Skeletal muscle satellite cell (primary cell): ENCODE data around the gene TTC22.

Source experiments
- H3K27me3 ChIP-seq: 2 replicates; pipeline ENCODE4 v1.7.0; 2013; ENCODE audit warnings: low read length; ENCODE audit not compliant: control insufficient read depth, insufficient read depth
- H3K36me3 ChIP-seq: 2 replicates; pipeline ENCODE4 v1.7.0; 2013; ENCODE audit warnings: mild to moderate bottlenecking, control low read depth, low read length; ENCODE audit not compliant: insufficient read depth
- H3K4me1 ChIP-seq: 2 replicates; pipeline ENCODE4 v1.7.0; 2013; ENCODE audit warnings: low read length; ENCODE audit not compliant: control insufficient read depth, insufficient read depth
- H3K4me2 ChIP-seq: 2 replicates; pipeline ENCODE4 v1.7.0; 2013; ENCODE audit warnings: mild to moderate bottlenecking, low read length
- H3K4me3 ChIP-seq: 2 replicates; pipeline ENCODE4 v1.7.0; 2013; ENCODE audit warnings: low read length
- H3K9ac ChIP-seq: 2 replicates; pipeline ENCODE4 v1.7.0; 2013; ENCODE audit warnings: mild to moderate bottlenecking, low read depth, low read length, moderate library complexity
- H3K9me3 ChIP-seq: replicated peaks from 2 replicates; pipeline ENCODE4 v1.7.0; 2013; ENCODE audit warnings: mild to moderate bottlenecking, control low read depth, low read length

The TTC22 gene

GRCh38 chr1:54757833-54758232, 43.3 kb downstream of the TTC22 start:
- Histone ChIP-seq H3K4me2 (no peak overlapping the region), H3K9me3 (no peaks in the 10 kb centered on the region), H3K27me3 (no peaks in the 10 kb centered on the region), H3K36me3 (peaks cover 8% of the 10 kb centered on the region), H3K9ac (no peak overlapping the region), H3K4me1 (no peaks in the 10 kb centered on the region), H3K4me3 (no peak overlapping the region)

DNA sequence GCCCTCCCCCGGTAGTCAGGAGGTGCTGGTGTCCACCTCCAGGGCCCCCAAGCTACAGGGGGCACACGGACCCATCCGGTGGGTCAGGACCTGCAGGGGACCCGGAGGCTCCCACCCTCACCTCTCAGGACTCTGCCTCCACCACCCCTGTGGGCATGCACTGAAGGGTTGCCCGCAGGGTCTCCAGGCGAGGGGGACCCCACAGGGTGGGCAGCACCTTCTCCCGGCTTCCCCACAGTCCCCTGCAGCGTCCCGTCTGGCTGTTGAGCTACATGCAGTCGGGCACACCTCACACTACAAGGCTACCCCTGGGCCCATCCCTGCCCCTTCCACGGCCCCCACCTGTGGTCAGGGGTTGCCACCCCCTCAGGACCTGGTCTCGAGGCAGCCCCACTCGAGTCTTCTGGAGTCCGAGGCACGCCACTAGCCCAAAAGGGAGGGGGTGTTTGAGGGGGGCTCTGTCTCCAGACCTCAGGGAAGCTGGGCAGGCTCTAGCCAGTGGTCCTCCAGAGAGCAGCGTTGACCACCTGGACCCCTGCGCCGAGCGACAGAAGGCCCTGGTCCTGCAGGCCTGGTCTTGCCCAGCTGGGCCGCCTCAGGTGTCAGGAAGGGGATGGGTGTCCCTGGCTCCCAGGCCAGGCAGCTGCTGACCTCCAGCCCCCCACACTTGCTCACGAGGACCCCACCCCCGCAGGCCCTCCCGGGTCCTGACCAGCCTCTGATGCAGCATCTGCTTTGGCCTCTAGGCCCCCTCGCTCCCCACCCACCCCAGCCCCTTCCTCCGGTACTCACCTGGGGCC, 46.4 kb downstream of the TTC22 start:
- Histone ChIP-seq H3K4me1 (no peaks in the 10 kb centered on the region), H3K4me2 (no peak overlapping the region), H3K4me3 (no peak overlapping the region), H3K9ac (no peak overlapping the region), H3K36me3 (peaks cover 8% of the 10 kb centered on the region), H3K9me3 (no peaks in the 10 kb centered on the region), H3K27me3 (peaks cover 6% of the 10 kb centered on the region)

- Histone ChIP-seq H3K4me1 (no peaks in the 10 kb centered on the region), H3K9me3 (no peaks in the 10 kb centered on the region), H3K36me3 (peaks cover 8% of the 10 kb centered on the region), H3K9ac (no peak overlapping the region), H3K4me2 (no peak overlapping the region), H3K4me3 (no peak overlapping the region), H3K27me3 (peaks cover 6% of the 10 kb centered on the region)
Observed at GRCh38 chr1:54754045-54754444, 47.1 kb downstream of the TTC22 start.

DNA sequence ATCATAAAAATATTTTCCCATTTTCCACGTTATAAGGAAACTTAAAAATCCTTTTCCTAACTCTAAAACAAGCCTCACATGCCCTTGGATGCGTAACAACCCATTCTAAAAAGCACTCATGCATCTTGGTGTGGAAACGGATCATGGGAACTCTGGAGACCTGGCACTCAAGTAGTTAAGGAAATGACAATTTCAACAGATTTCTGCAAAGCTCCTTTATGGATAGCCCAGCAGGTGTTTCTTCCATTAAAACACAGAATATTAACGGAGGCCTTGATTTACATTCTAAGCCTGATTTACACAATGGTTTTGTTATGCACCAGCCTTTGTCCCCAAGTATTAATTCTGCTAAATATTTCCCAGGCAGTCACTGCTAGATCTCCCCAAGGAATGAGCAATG, 49.7 kb downstream of the TTC22 start:
- no peaks in the 10 kb centered on the region for H3K9me3 ChIP-seq
- H3K4me3 ChIP-seq: no peak overlapping the region
- H3K4me2 ChIP-seq: no peak overlapping the region
- H3K36me3 ChIP-seq: no peaks in the 10 kb centered on the region
- H3K27me3 ChIP-seq: peaks cover 10% of the 10 kb centered on the region
- no peaks in the 10 kb centered on the region for H3K4me1 ChIP-seq
- no peak overlapping the region for H3K9ac ChIP-seq

DNA sequence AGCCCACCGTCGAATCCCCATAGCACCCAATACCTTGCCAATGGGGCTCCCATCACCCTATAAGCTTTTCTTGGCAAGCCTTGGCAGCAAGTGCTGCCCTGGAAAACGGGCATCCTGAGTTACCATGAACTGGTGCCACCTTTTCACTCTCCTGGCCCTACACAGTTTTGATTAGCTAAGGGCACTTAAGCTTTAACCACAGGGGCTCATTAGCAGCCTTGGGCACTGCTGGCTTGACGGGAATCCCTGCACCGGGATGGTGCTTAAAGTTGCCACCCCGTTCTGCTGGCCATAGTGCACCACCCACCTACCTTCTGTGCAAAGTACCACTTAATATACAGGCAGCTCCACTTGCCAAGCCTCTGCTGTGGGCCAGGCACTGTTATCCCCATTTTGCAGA, 50.5 kb downstream of the TTC22 start:
- H3K27me3 ChIP-seq: peaks cover 10% of the 10 kb centered on the region
- no peaks in the 10 kb centered on the region for H3K36me3 ChIP-seq
- H3K4me3 ChIP-seq: no peak overlapping the region
- no peak overlapping the region for H3K4me2 ChIP-seq
- H3K9ac ChIP-seq: no peak overlapping the region
- no peaks in the 10 kb centered on the region for H3K4me1 ChIP-seq
- no peaks in the 10 kb centered on the region for H3K9me3 ChIP-seq

GRCh38 chr1:54748094-54748835, 52.9 kb downstream of the TTC22 start:
- Histone ChIP-seq H3K4me2 (no peak overlapping the region), H3K27me3 (peaks cover 10% of the 10 kb centered on the region), H3K9me3 (no peaks in the 10 kb centered on the region), H3K36me3 (peaks cover 5% of the 10 kb centered on the region), H3K4me1 (no peaks in the 10 kb centered on the region), H3K9ac (no peak overlapping the region), H3K4me3 (no peak overlapping the region)

DNA sequence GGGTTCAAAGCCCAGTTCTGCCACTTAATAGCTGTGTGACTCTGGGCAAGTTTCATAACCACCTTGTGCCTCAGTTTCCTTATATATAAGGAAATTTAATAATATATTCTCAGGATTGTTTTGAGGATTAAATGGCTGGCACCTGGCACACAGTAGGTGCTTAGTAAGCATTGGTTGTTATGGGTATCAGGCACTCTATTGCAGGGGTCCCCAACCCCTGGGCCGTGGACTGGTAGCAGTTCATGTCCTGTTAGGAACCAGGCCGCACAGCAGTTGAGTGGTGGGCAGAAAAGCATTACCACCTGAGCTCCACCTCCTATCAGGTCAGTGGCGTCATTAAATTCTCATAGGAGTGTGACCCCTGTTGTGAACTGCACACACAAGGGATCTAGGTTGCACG, 55.3 kb downstream of the TTC22 start:
- no peak overlapping the region for H3K9ac ChIP-seq
- H3K4me2 ChIP-seq: no peak overlapping the region
- H3K9me3 ChIP-seq: no peaks in the 10 kb centered on the region
- no peak overlapping the region for H3K4me3 ChIP-seq
- H3K4me1 ChIP-seq: no peaks in the 10 kb centered on the region
- H3K27me3 ChIP-seq: peaks cover 10% of the 10 kb centered on the region
- H3K36me3 ChIP-seq: peaks cover 24% of the 10 kb centered on the region

DNA sequence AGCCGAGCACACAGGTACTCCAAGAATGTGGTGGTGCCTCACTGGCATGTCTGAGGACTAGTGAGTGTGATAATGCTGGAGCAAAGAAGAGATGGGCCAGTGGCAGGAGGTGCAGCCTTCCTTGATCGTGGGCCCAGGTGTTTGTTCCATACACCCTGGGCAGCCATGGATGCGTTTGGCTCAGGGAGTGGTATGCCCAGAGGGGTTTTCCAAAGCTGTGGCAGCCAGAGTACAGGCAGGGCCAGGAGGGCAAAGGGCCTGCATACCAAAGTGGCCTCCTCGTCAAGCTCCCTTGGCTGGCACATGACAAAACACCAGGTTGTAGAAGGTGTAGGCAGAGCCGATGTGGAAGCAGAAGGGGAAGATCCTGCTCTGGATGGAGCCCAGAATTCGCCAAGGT, 55.8 kb downstream of the TTC22 start:
- H3K36me3 ChIP-seq: peaks cover 30% of the 10 kb centered on the region
- no peak overlapping the region for H3K4me3 ChIP-seq
- peaks cover 9% of the 10 kb centered on the region for H3K27me3 ChIP-seq
- no peaks in the 10 kb centered on the region for H3K9me3 ChIP-seq
- no peak overlapping the region for H3K4me2 ChIP-seq
- H3K9ac ChIP-seq: no peak overlapping the region
- H3K4me1 ChIP-seq: no peaks in the 10 kb centered on the region

DNA sequence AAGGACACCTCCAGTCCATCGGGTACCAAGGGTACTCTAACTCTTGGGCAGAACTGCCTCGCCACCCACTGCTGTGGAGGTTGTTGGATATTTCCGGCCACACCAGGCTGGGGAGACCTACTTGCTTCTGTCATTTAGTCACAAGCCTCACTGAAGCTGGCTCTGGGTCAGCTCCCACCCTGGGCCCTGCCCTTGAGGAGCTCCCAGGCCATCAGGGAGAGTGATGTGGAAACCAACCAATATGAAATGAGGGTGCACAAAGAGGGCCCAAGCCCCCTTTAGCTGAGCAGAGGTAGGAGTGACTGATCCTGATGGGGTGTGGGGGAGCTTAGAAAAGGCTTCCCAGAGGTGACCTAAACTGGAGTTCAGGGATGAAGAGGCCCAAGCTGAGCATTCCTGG, 56.4 kb downstream of the TTC22 start:
- Histone ChIP-seq H3K4me3 (no peak overlapping the region), H3K9me3 (no peaks in the 10 kb centered on the region), H3K9ac (no peak overlapping the region)

GRCh38 chr1:54743416-54744226, 57.5 kb downstream of the TTC22 start:
- H3K4me2 ChIP-seq: no peak overlapping the region
- no peak overlapping the region for H3K4me3 ChIP-seq
- H3K9ac ChIP-seq: no peak overlapping the region
- H3K36me3 ChIP-seq: peaks cover 42% of the 10 kb centered on the region
- H3K27me3 ChIP-seq: peaks cover 4% of the 10 kb centered on the region
- H3K9me3 ChIP-seq: no peaks in the 10 kb centered on the region
- no peaks in the 10 kb centered on the region for H3K4me1 ChIP-seq

More for the DNA sequence above, 56.4 kb downstream of the TTC22 start:
- Histone ChIP-seq H3K27me3 (peaks cover 5% of the 10 kb centered on the region), H3K4me2 (no peak overlapping the region), H3K36me3 (peaks cover 36% of the 10 kb centered on the region), H3K4me1 (no peaks in the 10 kb centered on the region)

DNA sequence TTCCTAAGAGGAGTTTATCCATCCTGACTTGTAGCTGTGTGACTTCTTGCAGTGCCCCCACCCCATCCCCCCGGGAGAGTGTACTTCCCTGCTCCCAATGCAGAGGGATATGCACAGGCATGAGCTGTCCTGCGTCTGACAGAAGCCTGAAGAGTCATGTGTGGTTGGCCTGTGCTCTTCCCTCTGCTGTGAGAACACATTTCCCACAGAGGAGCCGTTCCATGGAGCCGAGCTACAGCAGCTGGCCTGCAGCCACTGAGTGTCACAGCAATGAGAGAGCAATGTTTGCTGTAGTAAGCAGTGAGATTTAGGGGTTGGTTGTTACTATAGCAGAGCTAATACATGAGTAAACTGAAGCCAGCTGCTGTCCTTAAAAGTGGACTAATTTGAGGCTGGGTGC, 58.8 kb downstream of the TTC22 start:
- H3K36me3 ChIP-seq: peaks cover 50% of the 10 kb centered on the region
- no peaks in the 10 kb centered on the region for H3K4me1 ChIP-seq
- no peaks in the 10 kb centered on the region for H3K9me3 ChIP-seq
- no peak overlapping the region for H3K4me3 ChIP-seq
- H3K27me3 ChIP-seq: peaks cover 1% of the 10 kb centered on the region
- H3K9ac ChIP-seq: no peak overlapping the region
- no peak overlapping the region for H3K4me2 ChIP-seq
